GM03348 (cell line): Measurements from ENCODE around the gene SOX11.

Experiments used
- DNase-seq: peaks from one replicate; pipeline ENCODE4 v3.0.0; 2012; ENCODE audit warnings: low spot score

SOX11 gene

DNA sequence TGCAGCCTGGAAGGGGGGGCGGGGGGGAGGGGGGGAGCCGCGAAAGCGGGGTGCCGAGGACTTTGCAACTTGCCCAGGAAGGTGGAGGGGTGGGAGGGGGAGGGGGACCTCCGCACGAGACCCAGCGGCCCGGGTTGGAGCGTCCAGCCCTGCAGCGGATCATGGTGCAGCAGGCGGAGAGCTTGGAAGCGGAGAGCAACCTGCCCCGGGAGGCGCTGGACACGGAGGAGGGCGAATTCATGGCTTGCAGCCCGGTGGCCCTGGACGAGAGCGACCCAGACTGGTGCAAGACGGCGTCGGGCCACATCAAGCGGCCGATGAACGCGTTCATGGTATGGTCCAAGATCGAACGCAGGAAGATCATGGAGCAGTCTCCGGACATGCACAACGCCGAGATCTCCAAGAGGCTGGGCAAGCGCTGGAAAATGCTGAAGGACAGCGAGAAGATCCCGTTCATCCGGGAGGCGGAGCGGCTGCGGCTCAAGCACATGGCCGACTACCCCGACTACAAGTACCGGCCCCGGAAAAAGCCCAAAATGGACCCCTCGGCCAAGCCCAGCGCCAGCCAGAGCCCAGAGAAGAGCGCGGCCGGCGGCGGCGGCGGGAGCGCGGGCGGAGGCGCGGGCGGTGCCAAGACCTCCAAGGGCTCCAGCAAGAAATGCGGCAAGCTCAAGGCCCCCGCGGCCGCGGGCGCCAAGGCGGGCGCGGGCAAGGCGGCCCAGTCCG lies 540 bp downstream of the SOX11 start:
- peak; percentile 6 for DNase-seq

DNA sequence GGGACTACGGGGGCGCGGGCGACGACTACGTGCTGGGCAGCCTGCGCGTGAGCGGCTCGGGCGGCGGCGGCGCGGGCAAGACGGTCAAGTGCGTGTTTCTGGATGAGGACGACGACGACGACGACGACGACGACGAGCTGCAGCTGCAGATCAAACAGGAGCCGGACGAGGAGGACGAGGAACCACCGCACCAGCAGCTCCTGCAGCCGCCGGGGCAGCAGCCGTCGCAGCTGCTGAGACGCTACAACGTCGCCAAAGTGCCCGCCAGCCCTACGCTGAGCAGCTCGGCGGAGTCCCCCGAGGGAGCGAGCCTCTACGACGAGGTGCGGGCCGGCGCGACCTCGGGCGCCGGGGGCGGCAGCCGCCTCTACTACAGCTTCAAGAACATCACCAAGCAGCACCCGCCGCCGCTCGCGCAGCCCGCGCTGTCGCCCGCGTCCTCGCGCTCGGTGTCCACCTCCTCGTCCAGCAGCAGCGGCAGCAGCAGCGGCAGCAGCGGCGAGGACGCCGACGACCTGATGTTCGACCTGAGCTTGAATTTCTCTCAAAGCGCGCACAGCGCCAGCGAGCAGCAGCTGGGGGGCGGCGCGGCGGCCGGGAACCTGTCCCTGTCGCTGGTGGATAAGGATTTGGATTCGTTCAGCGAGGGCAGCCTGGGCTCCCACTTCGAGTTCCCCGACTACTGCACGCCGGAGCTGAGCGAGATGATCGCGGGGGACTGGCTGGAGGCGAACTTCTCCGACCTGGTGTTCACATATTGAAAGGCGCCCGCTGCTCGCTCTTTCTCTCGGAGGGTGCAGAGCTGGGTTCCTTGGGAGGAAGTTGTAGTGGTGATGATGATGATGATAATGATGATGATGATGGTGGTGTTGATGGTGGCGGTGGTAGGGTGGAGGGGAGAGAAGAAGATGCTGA lies 1.4 kb downstream of the SOX11 start:
- peak; percentile 10 for DNase-seq

DNA sequence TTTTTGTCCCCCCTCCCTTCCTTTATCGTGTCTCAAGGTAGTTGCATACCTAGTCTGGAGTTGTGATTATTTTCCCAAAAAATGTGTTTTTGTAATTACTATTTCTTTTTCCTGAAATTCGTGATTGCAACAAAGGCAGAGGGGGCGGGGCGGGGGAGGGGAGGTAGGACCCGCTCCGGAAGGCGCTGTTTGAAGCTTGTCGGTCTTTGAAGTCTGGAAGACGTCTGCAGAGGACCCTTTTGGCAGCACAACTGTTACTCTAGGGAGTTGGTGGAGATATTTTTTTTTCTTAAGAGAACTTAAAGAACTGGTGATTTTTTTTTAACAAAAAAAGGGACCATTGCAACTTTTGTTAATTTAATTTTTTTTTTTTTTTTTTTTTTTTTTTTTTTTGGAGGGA lies 2.1 kb downstream of the SOX11 start:
- no peak for DNase-seq

DNA sequence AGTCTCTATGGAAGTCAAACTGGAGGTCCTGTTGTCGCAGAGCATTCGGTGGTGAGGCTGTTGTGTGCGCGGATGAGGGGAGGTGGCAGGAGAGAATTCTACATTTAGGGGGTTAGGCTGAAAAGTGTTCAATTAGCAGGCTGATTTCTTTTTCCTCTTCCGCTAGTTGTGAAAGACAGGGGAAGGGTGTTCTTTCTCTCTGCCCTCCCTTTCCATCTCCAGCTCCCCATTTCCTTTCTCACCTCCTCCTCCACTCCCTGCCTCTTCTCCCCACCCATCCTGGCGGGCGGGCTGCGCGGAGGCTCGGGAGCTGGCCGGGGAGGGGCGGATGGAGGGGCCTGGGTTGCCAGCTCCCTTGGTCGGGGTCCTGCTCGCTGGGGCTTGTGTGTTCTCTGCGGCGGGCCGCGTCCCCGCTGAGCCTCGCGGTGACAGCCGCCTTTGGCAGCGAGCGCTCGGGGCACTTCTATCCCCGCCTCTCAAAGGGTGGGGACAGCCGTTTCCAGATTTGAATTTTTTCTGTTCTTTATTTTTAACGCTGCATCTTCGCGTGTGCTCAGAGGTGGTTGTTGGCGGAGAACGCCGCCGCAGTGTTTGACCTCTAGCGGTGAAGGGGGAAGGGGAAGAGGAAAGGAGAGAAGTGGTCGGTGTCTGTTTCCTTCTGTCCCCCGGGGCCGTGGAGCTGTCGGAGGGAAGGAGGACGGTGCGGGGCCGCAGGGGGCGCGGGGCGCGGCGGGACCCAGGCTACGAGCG lies 3.6 kb downstream of the SOX11 start:
- peak; percentile 8 for DNase-seq

DNA sequence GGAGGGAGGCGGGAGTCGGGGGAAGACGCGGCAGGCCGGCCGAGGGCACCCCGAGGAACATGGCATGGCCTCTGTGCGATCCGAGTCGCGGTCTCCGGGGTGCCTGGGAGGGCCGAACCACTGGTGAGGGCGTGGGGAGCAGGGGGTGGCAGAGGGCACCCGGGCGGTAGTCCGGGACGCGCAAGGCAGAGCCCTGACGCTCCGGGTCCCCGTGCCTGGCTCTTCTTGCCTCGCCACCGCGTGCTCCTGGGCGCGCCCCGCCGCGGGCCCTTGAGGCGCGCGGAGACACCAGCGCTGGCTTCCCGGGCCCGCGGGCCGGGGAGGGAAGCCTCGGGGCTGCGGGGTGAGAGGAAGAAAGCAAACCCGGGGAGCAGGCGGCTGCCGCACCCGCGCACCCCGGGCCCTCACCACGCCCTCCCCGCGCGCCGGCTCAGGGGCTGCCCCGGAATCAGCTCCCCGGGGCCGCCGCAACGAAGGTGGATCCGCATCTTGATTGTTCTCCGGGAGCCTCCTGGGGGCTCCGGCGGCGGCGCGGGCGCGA lies 4.3 kb downstream of the SOX11 start:
- peak; percentile 11 for DNase-seq

DNA sequence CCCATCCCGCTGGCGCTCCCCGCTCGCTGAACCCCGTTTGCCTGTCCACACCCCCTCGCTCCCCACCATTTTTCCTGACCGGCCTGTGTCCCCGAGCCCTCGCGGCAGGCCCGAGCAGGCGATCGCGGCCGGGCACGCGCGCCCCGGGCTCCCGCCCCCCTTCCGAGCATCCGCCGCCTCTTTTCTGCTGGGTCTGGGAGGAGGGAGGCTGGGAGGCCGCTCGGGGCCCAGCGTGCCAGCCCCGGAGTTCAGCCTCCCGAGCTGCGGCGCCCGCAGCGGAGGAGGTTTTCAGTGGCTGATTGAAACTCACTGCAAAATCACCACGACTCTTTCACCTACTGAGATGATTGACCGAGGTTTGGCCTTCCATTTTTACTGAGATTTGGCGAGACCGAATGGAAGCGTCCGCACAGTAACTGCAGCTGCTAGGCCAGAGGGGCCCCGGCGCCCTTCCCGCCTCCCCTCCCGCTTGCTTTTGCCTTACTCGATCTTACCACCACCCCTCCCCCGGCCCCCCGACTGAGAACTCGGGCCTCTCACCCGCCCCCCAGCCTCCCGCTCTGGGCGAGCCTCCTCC lies 4.8 kb downstream of the SOX11 start:
- peak; percentile 11 for DNase-seq

DNA sequence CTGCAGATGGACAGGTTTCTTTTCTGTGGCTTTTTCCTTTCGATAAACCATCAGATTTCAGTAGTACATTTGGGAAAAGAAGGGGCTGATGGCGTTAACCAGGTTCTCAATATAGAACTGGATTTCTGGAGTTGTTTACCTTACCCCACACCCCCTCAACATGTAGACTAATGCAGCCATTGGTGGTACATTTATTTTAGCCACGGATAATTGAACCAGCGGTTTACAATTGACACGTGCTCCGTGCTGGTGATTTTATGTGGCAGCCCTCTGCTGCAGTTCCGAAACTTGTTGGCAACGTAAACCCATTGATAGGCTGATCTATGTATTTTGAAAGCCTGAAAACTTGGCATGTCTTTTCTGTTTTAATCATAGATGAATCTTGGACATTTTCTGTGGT lies 5.4 kb downstream of the SOX11 start:
- DNase-seq: no peak

DNA sequence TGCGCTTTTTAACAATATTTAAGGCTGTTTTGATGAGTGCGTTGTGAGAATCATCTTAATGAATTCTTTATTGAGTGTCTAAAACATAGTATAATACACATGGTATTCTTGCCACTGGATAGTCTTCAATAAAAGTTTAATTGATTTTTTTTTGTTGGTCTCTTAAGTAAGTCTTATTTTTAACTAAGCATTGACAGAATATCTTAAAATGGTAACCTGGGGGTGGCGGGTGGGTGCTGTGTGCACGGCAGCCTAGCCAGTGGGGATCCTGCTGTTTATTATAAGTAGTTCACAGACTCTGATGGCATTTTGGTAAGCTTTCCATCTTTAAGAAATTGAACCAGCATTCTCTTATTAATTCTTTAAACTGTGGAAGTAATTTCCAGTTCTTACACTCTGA lies 6.0 kb downstream of the SOX11 start:
- DNase-seq: no peak

DNA sequence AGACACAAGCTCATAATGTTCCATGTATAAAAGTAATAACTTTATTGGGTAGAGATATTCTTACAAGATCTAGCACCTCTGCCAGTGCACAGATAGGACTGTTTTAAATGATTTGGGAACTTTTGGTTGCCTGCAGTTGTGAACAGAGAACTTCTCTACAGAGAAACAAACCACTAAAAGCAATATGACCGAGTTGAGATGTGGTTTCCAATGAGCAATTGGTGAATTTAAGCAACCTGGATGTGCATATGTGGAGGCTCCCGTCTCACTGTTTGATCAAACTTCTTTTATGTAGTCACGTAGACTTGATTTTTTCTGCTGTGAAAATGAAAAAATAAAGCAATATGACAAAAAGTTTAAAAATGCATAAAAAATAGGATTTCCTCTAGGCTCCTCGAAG lies 7.8 kb downstream of the SOX11 start:
- DNase-seq: no peak

DNA sequence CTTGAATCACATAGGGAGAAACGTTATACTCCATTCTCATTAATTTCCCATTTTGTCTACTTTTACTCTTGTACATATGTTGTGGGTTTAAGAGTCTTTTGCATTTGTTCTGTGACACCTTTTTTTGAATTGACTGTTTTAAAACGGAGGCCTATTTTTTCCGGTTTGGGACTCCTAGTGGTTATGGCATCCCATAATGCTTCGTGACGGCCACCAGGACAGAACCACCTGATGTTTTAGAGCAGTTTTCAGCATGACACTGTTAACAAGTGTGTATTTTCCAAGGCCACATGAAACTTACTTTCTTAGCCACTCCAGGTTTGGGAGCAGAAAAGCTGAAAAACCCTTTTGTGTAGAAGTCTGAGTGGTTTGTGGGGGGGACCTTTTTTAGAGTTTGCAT lies 8.4 kb downstream of the SOX11 start:
- no peak for DNase-seq

DNA sequence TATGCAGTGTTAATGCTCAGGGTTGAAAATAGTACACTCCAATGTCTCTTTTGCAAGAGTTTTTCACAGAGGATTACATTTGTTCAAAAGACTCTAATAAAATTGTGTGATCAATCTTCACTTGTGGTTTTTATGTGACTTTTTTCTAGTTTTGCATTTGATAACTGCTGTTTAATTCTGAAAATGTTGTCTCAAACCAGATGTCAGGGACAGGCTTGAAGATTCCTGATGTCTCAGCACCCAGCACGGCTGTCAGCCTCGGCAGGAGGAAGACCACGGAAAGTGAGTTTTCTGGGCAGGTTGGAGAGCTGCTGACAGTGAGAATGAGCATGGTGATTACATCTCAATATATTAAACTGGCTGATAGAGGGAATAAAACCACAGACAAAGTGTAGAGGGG lies 9.1 kb downstream of the SOX11 start:
- DNase-seq: no peak

DNA sequence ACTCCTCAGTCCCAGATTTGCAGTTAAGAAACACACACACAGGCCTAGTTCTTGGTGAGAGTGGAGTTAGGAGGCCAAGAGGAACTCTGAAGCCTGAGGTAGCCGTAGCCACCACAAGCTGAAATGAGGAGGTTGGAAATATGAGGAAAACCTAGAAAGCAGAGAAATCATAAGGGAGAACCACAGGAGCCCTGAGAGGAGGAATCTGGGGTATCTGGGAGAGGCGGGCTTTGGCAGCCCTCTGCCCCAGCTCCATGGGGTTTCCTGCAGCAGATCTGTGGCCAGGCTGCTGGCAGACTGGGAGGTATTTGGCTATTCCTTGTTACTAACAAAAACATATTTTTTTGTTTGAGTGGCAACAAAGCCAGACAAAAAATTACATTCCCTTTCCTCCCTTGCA lies 11.0 kb downstream of the SOX11 start:
- no peak for DNase-seq

DNA sequence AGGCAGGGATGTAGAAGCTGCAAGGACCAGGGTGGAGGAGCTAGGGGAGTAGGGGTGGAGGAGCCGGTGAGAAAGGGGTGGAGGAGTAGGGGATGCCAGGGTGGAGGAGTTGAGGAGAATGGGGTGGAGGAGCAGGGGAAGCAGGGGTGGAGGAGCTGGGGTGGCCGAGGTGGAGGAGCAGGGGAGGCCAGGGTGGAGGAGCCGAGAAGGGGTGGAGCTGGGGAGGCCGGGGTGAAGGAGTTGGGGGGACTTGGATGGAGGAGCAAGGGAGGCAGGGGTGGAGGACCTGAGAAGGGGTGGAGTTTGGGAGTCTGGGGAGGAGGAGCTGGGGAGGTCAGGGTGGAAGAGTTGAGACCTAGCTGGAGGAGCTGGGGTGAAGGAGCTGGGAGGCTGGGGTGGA lies 13.3 kb downstream of the SOX11 start:
- no peak for DNase-seq

DNA sequence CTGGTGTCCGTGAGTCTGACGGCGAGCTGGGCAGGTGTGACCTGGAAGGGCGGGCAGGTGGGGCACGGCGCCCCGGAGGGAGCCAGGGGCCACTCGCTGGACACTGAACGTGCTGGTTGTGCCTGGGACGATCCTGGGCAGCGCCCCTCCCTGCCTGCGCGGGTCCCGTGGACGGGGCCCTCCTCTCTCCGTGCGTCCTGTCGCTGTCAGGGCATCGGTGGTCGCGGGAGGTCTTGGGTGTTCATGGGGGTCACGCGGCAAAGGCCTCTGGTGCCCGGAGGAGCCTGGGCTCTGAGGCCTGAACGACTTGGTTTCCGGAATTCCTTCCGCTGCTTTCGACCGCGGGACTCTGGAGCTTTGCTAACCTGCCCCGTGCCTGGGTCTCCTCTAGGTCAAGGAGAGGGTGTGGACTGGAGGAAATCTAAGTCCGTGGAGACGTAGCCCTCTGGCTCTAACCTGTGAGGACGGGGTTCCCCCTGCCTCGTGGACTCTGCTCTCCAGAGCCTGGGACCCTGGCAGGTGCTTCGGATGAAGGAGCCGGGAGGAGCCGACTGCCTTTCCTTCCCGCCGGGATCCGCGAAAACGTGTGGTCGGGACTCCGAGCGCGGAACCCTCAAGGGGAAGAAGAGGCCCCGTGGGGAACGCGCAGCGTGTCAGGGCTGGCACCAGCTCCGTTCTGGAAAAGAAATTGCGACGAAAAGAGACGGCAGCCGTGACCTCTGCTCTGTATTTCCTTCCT lies 14.7 kb downstream of the SOX11 start:
- DNase-seq: no peak

DNA sequence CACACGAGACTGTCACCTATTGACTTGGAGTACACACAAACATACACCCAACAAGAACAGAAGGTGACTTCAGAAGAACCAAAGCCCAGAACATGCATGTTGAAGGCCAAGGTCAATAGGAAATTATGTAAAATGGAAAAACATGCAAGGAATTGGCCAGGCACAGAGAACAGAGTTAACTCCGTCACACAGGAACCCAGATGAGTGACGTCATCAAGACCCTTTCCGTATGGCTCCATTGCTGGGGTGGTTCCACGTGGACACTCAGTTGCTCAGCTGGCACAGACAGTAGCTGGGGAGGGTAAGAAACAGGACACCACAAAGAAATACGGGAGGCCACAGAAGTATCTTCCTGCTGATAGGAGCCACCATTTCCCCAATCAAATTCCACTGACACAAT lies 18.4 kb downstream of the SOX11 start:
- no peak for DNase-seq

DNA sequence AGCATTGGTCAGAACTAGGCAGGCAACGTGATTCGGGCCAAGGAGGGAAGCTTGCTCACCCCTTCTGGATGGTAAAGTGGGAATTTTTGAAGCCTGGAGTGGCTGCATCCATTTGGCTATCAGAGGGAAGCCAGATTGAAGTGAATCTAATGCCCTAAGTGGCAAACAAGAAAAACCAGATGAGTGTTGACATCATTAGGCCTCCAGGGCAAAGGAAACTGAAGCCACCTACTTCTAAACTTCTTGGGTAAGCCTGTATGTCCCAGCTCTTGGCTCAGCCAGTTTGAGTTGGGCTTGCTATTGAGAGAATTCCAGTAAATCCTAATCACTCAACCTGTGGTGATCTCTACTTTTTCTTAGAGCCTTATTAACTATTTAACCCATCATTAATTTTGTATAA lies 20.9 kb downstream of the SOX11 start:
- no peak for DNase-seq

DNA sequence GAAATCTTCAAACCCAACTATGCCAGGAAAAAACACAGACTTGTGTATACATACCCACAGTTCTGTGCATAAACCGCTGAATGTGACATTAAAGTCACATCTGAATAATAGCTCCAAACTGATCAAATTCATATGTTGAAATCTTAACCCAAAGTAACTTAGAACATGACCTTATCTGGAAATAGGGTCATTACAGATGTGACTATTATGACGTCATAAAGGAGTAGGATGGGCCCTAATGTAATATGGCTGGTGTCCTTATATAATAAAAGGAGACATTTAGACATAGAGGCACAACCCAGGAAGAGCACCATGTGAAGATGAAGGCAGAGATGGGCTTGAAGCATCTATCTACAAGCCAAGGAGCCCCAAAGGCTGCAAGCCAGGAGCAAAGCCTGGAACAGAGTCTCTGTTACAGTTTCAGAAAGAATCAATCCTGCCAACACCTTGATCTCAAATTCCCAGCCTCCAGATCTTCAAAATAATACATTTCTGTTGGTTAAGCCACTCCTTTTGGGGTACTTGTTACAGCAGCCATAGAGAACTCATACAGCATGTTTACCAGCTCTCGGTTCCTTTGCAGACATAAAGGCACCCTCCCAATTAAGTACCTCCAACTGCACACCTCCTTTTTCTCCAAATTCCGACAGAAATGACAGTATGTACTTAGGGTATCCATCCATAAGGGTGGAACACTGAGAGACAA lies 27.6 kb downstream of the SOX11 start:
- DNase-seq: no peak

DNA sequence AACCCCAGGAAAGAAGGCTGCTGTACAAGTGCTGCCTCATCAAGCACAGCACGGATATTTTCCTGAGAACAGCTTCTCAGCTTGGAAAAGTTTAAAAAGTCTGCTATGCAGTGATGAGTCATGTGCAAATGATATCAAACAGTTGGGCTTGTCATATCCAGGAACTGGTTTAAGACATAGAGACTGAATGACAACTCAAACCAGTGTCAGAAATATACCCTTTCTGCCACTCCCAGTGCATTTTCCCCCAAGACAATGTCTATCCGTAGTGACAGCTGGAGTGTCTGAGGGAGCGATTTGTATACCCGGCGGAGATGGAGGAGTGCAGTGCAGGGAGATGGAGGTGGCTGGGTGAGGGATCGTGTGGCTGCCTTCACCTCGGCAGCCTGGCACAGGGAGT lies 28.2 kb downstream of the SOX11 start:
- DNase-seq: no peak

DNA sequence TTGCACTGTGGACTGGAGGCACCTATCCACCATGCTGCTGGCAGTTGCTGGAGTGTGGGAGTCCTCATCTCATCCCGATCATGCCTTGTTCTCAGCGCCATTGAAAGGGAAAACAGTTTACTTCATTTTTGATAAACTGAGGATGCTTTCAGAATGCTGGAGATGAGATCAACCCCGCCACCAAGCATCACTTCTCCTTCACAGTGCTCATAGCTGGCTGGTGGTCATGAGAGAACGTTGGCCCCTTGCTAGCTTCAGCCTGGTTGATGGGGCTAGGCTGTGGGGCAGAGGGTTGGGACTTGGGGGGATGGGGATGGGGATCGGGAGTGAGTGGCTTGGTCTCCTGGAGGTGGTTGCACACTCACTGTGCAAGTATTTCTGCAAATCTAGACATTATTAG lies 30.1 kb downstream of the SOX11 start:
- no peak for DNase-seq

DNA sequence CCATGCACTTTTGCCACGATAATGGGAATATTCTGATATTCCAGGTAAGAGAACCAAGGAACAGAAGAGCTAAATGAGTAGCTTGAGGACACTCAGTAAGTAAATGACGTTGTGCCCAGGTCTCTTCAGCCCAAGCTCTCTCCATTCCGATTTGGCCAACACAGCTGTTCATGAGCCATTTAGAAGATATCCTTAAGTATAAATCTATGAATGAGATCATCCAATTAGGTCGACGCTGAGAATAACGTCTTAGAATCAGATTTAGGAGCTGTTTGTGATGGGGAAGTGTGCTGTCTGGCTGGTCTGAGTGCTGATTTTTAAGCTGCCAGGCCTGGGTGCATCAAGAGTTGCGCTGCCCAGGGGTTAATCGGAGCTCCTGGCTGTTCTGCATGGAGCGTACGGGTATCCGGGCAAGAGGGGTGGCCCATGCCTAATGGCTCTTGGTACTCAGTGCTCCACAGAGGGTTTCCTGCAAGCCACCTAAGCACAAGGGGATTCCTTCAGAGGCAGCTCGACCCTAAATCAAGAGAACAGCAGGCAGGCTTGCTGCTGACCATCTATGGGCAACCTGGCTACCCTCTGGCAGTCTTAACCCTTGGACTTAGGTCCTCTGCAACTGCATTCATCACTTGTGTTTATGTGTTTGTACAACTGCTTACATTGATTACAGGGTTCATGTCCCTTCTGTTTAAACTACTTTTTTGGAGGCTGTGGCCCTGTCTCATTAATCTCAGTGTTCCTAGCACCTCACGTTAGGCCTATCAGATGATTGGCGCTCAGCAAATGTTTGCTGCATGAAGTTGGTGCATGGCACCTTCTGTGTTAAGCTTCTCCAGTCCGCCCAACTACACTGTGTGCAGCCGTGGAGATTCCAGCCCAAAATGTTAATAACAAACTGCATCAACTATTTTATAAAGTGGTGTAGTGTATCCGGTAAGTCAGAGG lies 31.9 kb downstream of the SOX11 start:
- DNase-seq: no peak
